Stimulated activated CD8-positive, alpha-beta memory T cell treated with anti-CD3 and anti-CD28 coated beads, Interleukin-12 subunit alpha, Interleukin-12 subunit beta, amount 100 ng/mL, for 24 hours (primary cell): Measurements from ENCODE around the gene CCDC74B.
"Not testable (repeated sequence)": the region's sequence is repeated elsewhere in the genome, so short reads cannot be mapped to it uniquely, and the experiment has no call there.

ENCODE experiments used
- DNase-seq: peaks from one replicate; pipeline ENCODE4 v3.0.0-alpha.2; 2020; ENCODE audit errors: extremely low read depth

Gene CCDC74B

DNA sequence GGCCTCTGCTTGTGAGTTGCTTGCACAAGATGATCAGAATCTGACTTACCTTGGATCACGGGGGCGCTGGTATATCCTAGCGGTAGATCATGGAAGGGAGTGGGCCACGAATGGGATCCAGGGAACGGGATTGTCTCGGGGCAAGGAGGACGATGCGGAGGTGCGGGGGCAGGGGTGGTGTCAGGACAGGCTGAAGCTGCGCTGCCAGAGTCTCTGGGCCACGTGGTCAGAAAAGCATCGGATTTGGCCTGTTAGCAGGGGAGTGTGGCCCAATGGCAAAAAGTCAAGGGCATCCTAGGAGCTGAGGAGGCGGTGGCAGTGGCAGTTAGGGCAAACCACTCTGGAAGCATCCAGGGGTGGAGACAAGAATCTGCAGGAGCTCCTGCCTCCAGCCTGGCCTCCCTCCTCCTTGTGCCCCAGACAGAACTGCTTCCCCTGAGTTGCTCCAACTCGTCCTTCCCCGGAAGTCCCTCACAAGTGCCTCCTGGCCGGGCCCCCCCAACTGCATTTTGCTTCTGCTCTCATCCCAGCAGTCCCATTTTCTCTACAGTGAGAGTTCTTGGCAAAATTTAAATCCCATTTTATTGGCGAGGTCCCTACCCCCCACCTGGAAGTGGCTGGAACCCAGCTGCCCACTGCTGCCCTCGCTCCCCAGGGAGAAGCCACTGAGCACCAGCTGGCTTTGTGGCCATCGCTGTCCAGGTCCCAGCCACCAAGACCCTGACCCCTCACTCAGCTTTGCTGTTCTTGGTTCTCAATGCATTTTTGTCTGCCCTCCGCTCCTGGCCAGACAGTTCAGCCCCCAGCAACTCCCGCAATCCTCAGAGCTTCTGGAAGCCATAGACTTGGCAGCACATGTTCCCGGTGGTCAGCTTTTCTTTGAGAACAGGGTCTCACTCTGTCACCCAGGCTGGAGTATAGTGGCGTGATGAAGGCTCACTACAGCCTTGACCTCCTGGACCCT is 5.6 kb upstream of the CCDC74B start:
- no peak for DNase-seq

DNA sequence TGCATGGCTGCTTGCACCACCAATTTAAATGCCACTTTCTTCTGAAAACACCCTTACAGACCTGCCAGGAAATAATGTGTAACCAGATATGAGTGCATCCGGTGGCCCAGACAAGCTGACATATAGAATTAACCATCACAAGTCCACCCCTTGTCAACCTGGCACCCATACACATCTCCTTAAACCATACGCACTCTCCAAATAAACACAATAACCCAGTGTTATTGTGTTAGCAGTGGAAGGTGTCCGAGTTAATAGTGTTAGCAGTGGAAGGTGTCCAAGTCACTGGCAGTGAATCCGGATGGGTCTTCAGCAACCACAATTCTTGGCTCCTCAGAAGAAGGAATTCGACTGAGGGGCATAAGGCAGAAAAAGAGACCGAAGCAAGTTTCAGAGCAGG is 3.6 kb upstream of the CCDC74B start:
- DNase-seq: not testable (repeated sequence)

DNA sequence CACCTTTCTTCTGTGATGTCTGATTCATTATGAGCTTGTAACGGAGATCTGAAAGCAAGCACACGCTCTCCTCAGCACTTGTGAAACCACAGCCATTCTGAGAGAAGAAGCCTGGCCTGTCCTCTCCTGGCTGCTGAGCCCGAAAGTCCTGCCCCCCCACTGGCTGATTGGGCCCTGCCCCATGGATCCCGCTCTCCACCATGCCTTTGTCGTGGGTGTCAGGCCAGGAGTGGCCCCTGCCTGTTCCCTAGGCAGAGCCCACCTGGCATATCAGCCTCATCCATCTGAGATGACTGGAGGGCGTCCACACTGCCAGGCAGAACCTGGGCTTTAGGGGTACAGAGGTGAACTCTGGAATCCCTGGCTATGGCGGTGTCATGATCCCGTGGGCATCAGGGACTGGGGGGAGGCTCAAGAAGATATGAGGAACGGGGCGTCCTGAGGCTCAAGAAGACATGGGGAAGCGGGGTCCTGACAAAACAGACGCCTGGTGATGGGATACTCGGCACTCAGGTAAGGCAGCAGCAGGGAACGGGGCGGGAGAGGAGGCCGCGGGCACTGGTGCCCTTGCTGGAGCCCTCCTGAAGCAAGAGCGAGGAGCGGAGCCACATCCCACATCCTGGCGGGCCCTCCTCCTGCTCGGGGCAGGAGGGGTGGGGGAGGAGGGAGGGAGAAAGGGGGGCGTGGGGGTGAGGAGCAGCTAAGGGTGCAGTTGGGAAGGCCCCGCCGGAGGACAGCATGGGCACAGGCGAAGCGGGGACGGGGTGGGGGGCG is 1.5 kb downstream of the CCDC74B start:
- not testable (repeated sequence) for DNase-seq

DNA sequence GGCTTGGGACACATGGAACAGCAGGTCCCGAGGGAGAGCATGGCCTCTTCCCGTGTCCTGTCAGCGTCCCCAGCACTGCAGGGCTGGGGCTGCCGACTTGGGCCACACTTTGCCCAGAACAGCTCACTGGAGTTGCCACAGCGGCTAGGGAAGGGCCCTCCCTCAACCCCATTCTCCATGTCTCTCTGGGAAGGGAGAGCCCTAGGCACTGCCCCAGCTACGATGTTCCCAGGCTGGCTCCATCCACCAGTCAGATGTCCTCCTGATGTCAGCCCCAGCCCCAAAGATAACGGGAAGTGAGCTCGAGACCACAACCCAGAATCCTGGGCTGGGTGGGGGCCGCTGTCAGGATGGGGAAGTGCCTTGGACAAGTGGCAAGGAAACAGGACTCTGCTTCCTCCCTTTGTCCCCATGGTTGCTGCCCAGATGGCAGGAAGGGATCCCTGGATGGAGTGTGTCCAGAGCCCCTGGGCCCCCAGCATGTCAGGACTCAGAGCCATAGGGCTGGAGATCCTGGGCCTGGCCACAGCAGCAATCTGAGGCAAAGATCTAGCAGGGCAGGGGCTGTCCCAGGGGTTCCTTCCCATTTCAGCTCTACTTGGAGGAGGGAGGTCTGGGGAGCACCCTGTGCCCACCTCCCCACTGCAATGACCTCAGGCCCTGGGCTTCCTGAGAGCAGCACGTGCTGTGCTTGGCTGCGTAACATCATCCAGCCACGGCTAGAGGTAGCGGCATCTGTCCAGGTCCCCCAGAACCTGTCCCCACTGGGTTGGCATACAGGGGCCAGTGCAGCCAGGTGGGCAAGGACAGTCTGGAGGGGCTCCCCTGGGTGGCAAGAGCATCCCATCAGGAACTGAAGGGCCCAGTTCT is 2.3 kb downstream of the CCDC74B start:
- not testable (repeated sequence) for DNase-seq

DNA sequence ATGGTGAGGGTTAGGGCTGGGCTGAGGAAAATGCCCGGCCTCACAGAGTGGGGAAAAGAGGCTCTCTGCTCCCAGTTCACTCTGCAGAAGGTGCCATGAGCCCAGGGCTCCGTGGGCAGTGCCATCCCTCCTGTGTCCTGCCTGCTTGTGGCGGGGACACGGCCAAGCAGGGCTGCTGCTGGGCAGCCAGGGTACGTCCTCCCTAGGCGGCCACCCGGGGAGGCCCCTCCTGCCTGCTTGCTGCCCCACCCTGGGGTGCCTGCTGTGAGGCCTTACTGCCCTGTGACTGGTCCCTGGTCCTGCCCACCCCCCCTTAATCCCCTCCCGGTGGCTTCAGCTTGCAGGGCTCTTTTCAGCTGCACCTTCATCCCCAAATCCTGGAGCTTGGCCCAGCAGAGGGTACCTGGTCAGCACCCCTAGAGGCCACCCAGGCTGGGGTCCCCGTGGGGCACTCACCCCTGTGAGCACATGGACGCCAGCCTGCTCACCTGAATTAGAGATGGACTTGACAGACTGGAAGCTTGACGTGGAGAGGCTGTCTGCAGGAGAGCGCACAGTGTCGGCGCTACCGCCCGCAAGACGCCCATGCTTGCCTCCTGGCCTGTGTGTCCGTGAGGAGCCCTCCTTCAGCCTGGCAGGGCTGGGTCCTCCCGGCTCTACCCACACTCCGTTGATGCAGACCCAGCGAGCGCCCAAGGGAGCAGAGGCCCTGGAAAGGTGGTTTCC is 3.1 kb downstream of the CCDC74B start:
- DNase-seq: not testable (repeated sequence)

DNA sequence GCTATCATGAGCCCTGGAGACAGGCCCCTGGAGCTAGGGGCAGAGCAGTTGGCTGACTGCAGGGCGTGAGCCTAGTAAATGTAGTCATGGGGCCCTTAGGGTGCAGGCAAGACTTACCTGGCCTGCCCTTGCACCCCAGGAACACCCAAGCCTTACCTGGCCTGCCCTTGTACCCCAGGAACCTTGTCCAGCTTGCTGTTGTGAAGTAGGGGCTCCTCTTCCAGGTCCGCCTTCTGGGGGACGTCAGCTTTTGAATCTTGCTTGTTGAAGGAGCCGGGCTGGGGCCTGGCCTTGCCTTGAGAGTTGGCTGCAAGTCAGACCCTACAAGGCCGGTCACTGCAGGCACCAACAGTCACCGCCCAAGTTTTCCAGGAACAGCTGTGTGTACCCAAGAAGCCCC is 3.9 kb downstream of the CCDC74B start:
- not testable (repeated sequence) for DNase-seq

DNA sequence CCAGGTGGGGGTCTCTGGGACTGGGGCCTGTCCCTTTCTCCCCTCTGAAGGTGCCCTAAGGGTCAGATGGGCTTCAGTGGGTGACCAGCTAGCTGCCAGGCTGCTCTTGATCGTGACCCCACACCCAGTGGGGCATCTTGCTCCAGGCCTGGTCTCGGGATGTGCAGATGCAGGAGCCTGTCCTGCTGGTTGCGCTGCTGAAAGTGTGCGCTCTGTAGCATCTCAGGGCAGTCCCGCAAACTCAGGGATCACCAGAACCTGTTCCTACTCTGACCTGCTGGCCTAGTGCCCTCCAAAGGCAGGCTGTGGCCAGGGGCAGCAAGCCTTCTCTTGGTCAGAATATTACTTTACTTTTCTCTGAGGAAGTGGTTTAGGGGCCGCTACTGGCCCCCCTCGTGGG is 4.4 kb downstream of the CCDC74B start:
- not testable (repeated sequence) for DNase-seq

DNA sequence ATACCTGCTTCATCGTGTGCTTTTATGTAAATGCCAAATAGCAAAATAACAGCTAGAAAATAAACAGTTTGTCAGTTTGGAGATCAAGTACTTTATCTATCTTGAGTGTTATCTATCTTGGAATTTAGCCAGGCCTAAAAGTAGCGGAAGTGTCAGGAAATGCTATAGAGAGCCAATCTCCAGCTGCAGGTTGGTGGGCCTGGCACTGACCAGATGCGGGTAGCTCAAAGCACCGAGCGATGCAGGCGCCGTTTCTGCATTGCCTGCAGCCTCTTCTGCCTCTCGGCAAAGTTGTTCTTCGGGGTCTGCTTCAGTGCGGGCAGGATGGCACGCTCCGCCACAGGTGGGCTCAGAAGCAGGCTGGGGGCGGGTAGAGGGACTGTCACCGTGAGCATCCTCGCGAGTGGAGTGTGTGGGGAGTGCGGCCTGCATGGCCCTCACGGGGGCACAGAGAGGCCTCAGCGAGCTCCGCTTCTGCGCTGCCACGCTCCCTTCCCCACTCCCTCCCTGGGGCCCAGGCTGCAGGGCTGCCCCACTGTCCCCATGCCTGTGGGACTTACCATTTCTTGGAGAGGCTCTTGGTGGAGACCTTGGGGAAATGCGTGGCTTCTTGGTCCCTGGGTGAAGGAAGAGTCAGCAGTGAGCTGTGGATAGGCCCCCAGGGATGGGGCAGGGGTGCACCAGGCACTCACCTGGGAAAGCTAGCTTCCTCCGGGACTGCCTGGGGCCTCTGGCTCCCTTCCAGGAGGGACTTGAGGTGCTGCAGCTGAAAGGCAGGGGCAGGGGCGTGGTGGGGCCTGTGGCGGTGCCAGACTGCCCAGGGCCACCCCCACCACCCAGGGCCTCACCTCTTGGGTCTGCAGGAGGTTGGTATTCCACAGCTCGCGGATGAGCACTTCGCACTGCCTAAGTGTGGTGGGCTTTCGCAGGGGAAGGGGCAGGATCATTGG is 5.3 kb downstream of the CCDC74B start:
- not testable (repeated sequence) for DNase-seq

DNA sequence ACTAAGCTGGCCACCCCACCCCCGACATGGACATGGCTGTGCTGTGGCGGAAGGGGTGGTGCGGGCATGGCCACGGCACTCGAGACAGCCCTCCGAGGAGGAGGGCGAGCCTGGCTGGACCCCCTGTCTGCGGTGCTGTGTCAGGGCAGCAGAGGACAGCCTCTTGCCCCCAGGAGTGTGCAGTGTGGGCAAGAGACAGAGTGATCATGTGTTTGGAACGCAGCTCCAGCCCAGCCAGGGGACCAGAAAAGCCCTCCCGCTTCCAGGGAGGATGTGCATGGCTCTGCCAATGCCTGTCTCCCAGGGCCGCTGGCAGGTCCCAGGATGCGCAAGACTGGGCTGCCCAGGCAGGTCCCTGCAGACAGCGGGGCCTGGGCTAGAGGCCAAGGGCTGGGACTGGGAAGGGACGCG is 6.1 kb downstream of the CCDC74B start:
- DNase-seq: not testable (repeated sequence)

DNA sequence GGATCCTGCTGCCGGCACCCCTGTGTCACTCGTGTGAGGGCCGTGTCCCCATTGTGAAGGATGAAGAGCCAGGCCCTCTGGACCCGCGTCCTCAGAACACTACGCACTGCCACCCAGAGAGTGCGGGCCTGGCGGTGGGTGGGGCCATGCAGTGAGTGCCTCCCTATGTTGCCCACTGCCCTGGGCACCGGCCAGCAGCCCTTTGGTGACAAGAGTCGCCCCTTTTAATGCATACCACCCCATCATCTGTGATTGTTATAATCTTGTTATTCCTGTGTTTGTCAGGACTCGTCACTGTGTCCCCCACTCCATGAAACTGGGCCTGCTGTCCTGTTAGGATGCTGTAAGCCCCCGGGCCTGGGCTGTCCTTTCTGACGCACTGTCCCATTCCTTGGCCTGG is 6.6 kb downstream of the CCDC74B start:
- DNase-seq: not testable (repeated sequence)

DNA sequence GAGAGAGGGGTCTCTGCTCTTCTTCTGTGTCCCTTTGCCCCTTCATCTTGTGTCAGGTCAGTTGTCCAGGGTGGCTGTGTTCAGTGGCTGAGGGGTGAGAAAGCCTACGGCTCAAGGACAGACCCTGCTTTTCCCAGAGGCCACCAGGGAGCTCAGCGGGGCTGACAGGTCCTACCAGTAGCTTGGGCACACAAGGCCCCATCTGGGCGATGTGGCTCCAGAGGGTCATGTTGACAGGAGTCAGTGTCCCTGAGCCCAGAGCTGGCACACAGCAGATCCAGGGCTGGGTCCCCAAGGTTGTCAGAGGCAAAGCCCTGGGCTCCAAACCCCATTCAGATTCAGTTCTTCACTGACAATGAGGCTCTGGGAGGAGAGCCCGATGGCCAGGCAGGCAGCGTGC is 7.8 kb downstream of the CCDC74B start:
- DNase-seq: not testable (repeated sequence)

DNA sequence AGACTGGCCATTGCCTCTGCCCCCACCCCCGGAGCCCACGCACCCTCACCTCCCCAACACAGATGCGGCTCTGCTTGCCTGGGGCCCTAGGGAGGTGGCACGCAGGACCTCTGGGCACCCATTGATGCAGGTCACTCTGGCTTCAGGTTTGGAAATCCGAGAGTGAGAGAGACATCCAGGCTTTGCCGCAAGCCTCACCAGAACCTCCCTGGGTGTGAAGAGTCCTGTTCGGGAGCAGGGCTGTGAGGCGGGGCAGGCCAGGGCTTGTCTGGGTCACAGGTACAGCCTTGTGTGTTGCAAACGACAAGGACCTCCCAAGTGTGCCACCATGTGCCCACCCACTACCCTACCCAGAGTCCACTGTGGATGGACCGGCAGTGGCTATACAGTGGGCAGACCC is 8.4 kb downstream of the CCDC74B start:
- DNase-seq: not testable (repeated sequence)

DNA sequence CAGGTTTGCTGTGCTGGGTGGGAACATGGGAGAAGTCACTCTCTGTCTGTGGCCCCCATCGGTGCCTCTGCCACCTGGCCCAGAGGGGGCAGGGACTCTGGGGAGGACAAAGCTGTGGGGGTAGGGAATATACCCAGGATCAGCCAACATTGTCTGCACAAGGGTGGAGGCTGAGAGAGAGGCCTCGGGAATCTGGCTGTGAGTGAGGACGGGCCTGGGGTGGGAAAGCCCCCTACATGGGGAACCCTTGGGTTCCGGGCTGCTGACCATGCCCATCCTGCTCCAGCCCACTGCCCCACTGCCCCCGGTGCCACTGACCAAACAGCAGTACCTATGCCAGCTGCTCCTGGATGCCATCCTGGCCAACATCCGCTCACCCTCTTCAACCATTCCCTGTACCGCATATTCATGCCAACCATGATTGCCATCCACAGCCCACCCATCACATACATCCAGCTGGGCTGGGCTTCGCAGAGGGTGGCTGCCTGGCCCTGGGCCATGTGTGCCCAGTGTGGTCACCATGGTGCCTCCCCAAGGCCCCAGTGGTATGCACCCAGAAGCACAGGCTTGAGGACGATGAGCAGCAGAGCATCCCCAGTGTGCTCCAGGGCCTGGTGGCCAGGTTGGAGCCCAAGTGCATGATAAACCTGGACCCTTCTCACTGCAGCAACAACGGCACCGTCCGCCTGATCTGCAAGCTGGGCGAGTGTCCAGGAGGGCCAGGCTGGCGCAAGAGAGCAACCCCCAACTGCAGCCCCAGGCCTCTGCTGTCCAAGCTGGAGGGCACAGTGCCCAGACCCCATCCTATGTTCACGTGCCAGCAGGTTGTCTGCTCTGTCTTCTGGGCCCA is 9.0 kb downstream of the CCDC74B start:
- DNase-seq: no peak

DNA sequence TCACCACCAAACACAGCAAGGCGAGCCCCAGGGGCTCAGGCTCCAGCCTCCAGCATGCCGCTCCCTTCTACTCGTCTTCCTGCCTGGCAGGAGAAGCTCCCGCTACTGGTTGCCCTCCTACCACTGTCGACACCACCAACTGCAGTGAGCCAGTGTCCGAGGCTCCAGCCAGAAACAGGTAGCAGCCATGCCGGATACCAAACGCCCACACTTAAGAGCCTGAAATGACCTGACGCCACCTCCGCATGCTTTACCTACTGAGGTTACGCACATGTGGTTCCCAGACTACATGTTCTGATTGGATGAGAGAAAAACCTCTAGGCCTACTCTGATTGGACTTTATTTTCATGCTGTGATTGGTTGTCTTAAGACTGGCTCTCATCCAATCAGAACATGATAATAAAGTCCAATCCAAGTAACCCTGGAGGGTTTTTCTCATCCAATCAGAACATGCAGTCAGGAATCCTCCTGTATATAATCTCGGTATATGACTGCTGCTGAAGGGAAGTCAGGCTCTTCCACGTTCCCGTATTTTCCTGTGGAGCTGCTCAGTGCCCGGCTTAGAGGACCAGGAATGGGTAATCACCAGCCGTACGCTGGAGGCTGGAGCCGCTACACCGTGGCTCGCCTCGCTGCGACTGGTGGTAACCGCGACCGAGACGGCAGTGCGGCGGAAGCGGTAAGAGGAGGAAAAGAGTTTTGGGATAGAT is 15.6 kb downstream of the CCDC74B start, which contains the start of gene POTEF:
Gene POTEF (minus strand): TSS at position 103 of the 710 bp plus-strand sequence. CDS start 8,707 bp downstream, outside the sequence.
- DNase-seq: not testable (repeated sequence)

DNA sequence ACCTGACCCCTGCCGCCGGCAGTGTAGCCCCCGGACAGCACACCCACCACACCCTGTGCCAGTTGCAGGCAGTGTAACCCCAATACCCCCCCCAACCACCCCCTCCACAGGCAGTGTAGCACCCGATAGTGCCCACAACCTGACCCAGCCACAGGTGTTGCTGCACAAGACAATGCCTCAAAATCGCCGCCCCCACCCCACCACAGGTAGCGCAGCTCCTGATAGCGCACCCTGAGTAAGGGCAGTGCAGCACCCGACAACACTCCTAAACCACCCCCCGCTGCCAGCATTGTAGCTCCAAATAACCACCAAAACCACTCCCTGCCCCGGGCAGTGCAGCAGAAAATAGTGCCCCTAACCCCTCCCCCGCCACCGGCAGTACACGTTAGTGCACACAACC is 16.4 kb downstream of the CCDC74B start:
- not testable (repeated sequence) for DNase-seq

DNA sequence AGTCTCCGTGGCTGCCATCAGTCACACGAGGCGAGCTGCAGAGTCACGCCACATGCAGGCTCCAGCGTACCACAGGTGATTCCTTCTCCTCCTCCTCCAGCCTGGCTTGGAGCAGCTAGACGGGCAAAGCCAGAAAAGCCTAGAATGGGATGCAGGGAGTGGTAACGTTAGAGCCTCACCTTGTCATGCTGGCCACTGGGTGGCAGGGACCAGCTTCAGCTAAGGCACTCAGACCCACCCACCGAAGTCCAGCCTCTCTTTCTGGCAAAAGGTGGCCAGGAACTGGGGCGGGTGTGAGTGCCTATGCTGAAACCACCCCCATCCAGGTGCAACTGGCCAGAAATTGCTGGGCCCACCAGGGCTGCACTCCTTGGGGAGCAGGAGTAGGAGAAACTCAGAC is 17.2 kb downstream of the CCDC74B start:
- DNase-seq: not testable (repeated sequence)

DNA sequence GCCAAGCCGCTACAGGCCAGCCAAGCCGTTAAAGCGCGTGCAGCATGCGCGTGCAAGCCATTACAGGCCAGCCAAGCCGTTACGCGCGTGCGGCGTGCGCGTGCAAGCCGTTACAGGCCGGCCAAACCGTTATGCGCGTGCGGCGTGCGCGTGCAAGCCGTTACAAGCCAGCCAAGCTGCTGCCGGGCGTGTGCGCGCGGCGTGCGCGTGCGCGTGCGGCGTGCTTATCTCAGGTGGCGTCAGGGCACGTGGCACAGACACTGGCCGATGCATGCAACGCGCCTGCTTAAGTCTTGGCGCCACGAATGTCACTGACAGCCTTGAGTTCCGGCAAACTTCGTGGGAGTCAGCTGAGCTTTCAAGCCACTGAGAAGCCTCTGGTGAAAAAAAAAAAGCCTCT is 24.0 kb downstream of the CCDC74B start:
- DNase-seq: not testable (repeated sequence)
